Islet precursor cell (in vitro differentiated cells): ENCODE results near the gene ARSB.

Experiments used
- DNase-seq: peaks from one replicate; pipeline ENCODE4 v3.0.0-alpha.2; 2018

The ARSB gene

GRCh38 chr5:78985116-78985724 lies at the start of gene ARSB:
Gene ARSB (minus strand): TSS chr5:78985310. CDS start chr5:78985248, 62 bp downstream.
- DNase-seq, result no peak

GRCh38 chr5:79032782-79033181 lies 47.7 kb upstream of the ARSB start:
- DNase-seq, result no peak

GRCh38 chr5:79032031-79032695 lies 47.1 kb upstream of the ARSB start:
- no peak for DNase-seq

GRCh38 chr5:79031485-79031867 lies 46.4 kb upstream of the ARSB start:
- DNase-seq, result no peak

- DNase-seq, result no peak
These were observed 45.8 kb upstream of the ARSB start for GRCh38 chr5:79030663-79031484.

- peak; percentile 64 for DNase-seq
These were observed 40.0 kb upstream of the ARSB start for GRCh38 chr5:79025054-79025472.

- DNase-seq, result no peak
These were observed 38.8 kb upstream of the ARSB start for GRCh38 chr5:79023947-79024346.

GRCh38 chr5:79023348-79023747 lies 38.2 kb upstream of the ARSB start:
- DNase-seq, result no peak

- DNase-seq, result no peak
These were observed 37.7 kb upstream of the ARSB start for GRCh38 chr5:79022771-79023170.

- DNase-seq, result no peak
These were observed 36.6 kb upstream of the ARSB start for GRCh38 chr5:79021753-79022152.

- peak; percentile 66 for DNase-seq
These were observed 35.9 kb upstream of the ARSB start for GRCh38 chr5:79020861-79021561.

GRCh38 chr5:79014631-79015030 lies 29.5 kb upstream of the ARSB start:
- DNase-seq, result no peak

GRCh38 chr5:79011869-79012268 lies 26.8 kb upstream of the ARSB start:
- DNase-seq, result no peak

GRCh38 chr5:79011219-79011836 lies 26.2 kb upstream of the ARSB start:
- no peak for DNase-seq

GRCh38 chr5:79008362-79008761 lies 23.3 kb upstream of the ARSB start:
- DNase-seq, result no peak

GRCh38 chr5:79007872-79008271 lies 22.8 kb upstream of the ARSB start:
- DNase-seq, result no peak

- no peak for DNase-seq
These were observed 21.0 kb upstream of the ARSB start for GRCh38 chr5:79005936-79006631.

GRCh38 chr5:79005151-79005550 lies 20.0 kb upstream of the ARSB start:
- DNase-seq, result no peak

- no peak for DNase-seq
These were observed 17.3 kb upstream of the ARSB start for GRCh38 chr5:79002374-79002773.

GRCh38 chr5:79001471-79001870 lies 16.4 kb upstream of the ARSB start:
- no peak for DNase-seq

- DNase-seq, result no peak
These were observed 12.0 kb upstream of the ARSB start for GRCh38 chr5:78997090-78997489.

- DNase-seq, result no peak
These were observed 10.5 kb upstream of the ARSB start for GRCh38 chr5:78995521-78996007.
